Myocyte (in vitro differentiated cells): Measurements from ENCODE around the gene CD2BP2. TPM values are rescaled to one million over a fixed set of nuclear protein-coding genes. Genes with fewer than 3 reads are reported as not detected.
"Not testable (repeated sequence)": the region's sequence is repeated elsewhere in the genome, so short reads cannot be mapped to it uniquely, and the experiment has no call there.

Source experiments
- DNase-seq: peaks from one replicate; pipeline ENCODE4 v3.0.0-alpha.2; 2012; ENCODE audit warnings: low read depth
- total RNA-seq: library from RNA; depleted of rRNA; stranded (reverse); fragments of >200 nt; gene quantifications from 2 replicates; pipeline ENCODE4 v1.2.3, GENCODE V29; 2014

CD2BP2 gene
- total RNA-seq, 1 donor from 2014 or later, result 41.1 TPM

GRCh38 chr16:30346286-30346685 is 8.8 kb downstream of the CD2BP2 start:
- no peak for DNase-seq

GRCh38 chr16:30343491-30343820 is 11.7 kb downstream of the CD2BP2 start:
- DNase-seq, result not testable (repeated sequence)

GRCh38 chr16:30342751-30343490 is 12.2 kb downstream of the CD2BP2 start:
- no peak for DNase-seq

- peak; percentile 52 for DNase-seq
Observed at GRCh38 chr16:30341971-30342370, 13.1 kb downstream of the CD2BP2 start.

GRCh38 chr16:30340621-30341020 is 14.5 kb downstream of the CD2BP2 start:
- no peak for DNase-seq

- not testable (repeated sequence) for DNase-seq
Observed at GRCh38 chr16:30338715-30339114, 16.4 kb downstream of the CD2BP2 start.

- DNase-seq, result not testable (repeated sequence)
Observed at GRCh38 chr16:30337964-30338357, 17.1 kb downstream of the CD2BP2 start.

GRCh38 chr16:30335598-30336474 is 19.3 kb downstream of the CD2BP2 start:
- DNase-seq, result peak; percentile 77

GRCh38 chr16:30335028-30335597 is 20.0 kb downstream of the CD2BP2 start:
- DNase-seq, result peak; percentile 83

- DNase-seq, result peak; percentile 83
Observed at GRCh38 chr16:30334473-30334989, 20.6 kb downstream of the CD2BP2 start.

GRCh38 chr16:30324220-30324619 is 30.9 kb downstream of the CD2BP2 start:
- DNase-seq, result not testable (repeated sequence)

- not testable (repeated sequence) for DNase-seq
Observed at GRCh38 chr16:30318647-30319046, 36.5 kb downstream of the CD2BP2 start.

GRCh38 chr16:30310937-30311336 is 44.2 kb downstream of the CD2BP2 start:
- not testable (repeated sequence) for DNase-seq

- not testable (repeated sequence) for DNase-seq
Observed at GRCh38 chr16:30309255-30309654, 45.9 kb downstream of the CD2BP2 start.

Other genes with a start within 250 kb of the CD2BP2 start
- 0.24 and 0.47 TPM in 2 replicates for gene GDPD3, start 241.8 kb downstream of the CD2BP2 start, total RNA-seq
- 13.7 and 20.9 TPM in 2 replicates for gene MAPK3, start 232.1 kb downstream of the CD2BP2 start, total RNA-seq
- gene CORO1A, start 171.7 kb downstream of the CD2BP2 start, total RNA-seq, result 0.21 and 1.5 TPM in 2 replicates
- gene BOLA2B, start 161.6 kb downstream of the CD2BP2 start, total RNA-seq, result 66.2 and 236 TPM in 2 replicates
- gene SLX1A, start 161.4 kb downstream of the CD2BP2 start, total RNA-seq, result 12.7 and 26.6 TPM in 2 replicates
- 1.3 and 3.0 TPM in 2 replicates for gene SULT1A3, start 156.1 kb downstream of the CD2BP2 start, total RNA-seq
- 1.7 and 2.4 TPM in 2 replicates for gene NPIPB13, start 106.8 kb downstream of the CD2BP2 start, total RNA-seq
- gene TBC1D10B, start 15.2 kb upstream of the CD2BP2 start, total RNA-seq, result 40.3 and 50.5 TPM in 2 replicates
- 6,226 and 7,274 TPM in 2 replicates for gene MYL11, start 19.5 kb upstream of the CD2BP2 start, total RNA-seq
- 0.13 TPM in 1 of 2 replicates, not detected in the other for gene SEPTIN1, start 27.3 kb upstream of the CD2BP2 start, total RNA-seq
- 13.2 and 20.8 TPM in 2 replicates for gene ZNF48, start 40.1 kb upstream of the CD2BP2 start, total RNA-seq
- 27.7 and 33.6 TPM in 2 replicates for gene ZNF771, start 52.3 kb upstream of the CD2BP2 start, total RNA-seq
- gene DCTPP1, start 74.7 kb upstream of the CD2BP2 start, total RNA-seq, result 8.6 and 12.5 TPM in 2 replicates
- gene SEPHS2, start 90.6 kb upstream of the CD2BP2 start, total RNA-seq, result 6.8 and 7.8 TPM in 2 replicates
- gene ITGAL, start 117.4 kb upstream of the CD2BP2 start, total RNA-seq, result not detected in 2 replicates
- gene ZNF768, start 171.3 kb upstream of the CD2BP2 start, total RNA-seq, result 38.4 and 56.8 TPM in 2 replicates
- 11.9 and 14.0 TPM in 2 replicates for gene ZNF747, start 179.6 kb upstream of the CD2BP2 start, total RNA-seq
- gene ZNF764, start 203.1 kb upstream of the CD2BP2 start, total RNA-seq, result 8.4 and 9.0 TPM in 2 replicates
- gene ZNF688, start 216.4 kb upstream of the CD2BP2 start, total RNA-seq, result 7.4 and 8.7 TPM in 2 replicates
- 8.0 and 8.7 TPM in 2 replicates for gene ZNF785, start 230.4 kb upstream of the CD2BP2 start, total RNA-seq